Measurements from ENCODE around the gene VILL. TPM values are rescaled to one million over a fixed set of nuclear protein-coding genes. Genes with fewer than 3 reads are reported as not detected.

The VILL gene
- total RNA-seq, 1 donor from 2014 or later = 4.9 TPM

- Mint-ChIP-seq H3K27ac (ENCODE audit: unreplicated experiment) (no peak overlapping the region), H3K36me3 (ENCODE audit: low read depth) (no peaks in the 10 kb centered on the region), H3K9me3 (no peaks in the 10 kb centered on the region), H3K4me1 (no peaks in the 10 kb centered on the region), H3K4me3 (no peak overlapping the region), H3K27me3 (ENCODE audit: low read depth) (no peaks in the 10 kb centered on the region)
- TF ChIP-seq, protein P1, sequence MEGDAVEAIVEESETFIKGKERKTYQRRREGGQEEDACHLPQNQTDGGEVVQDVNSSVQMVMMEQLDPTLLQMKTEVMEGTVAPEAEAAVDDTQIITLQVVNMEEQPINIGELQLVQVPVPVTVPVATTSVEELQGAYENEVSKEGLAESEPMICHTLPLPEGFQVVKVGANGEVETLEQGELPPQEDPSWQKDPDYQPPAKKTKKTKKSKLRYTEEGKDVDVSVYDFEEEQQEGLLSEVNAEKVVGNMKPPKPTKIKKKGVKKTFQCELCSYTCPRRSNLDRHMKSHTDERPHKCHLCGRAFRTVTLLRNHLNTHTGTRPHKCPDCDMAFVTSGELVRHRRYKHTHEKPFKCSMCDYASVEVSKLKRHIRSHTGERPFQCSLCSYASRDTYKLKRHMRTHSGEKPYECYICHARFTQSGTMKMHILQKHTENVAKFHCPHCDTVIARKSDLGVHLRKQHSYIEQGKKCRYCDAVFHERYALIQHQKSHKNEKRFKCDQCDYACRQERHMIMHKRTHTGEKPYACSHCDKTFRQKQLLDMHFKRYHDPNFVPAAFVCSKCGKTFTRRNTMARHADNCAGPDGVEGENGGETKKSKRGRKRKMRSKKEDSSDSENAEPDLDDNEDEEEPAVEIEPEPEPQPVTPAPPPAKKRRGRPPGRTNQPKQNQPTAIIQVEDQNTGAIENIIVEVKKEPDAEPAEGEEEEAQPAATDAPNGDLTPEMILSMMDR (conservative IDR thresholded peaks at IDR 0.05) = no peak
- DNase-seq (ENCODE audit: low read depth, low spot score) = no peak
These were observed 6.5 kb upstream of the VILL start for GRCh38 chr3:37984051-37984450.

DNA sequence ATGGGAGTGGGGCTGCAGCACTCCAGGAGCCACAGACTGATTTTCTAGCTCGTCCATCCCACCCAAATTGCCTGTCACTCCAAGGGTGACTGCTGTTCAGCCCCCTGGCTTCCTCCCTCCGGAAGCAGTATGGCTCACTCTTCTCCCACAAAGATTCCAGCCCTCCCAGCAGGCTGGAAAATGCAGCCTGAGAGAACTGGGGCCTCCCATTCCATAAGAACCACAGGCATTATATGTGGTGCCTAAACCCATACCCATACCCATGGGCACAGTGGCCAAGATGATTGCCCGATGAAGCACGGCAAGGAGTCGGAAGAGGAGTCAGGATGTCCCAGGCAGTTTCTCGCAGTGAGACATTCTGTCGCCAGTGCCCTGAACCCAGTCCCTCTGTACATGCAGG, 6.0 kb upstream of the VILL start:
- H3K36me3 Mint-ChIP-seq (ENCODE audit: low read depth) = no peaks in the 10 kb centered on the region
- no peak overlapping the region for H3K4me3 Mint-ChIP-seq
- H3K9me3 Mint-ChIP-seq = no peaks in the 10 kb centered on the region
- no peaks in the 10 kb centered on the region for H3K27me3 Mint-ChIP-seq (ENCODE audit: low read depth)
- TF ChIP-seq, protein P1 (conservative IDR thresholded peaks at IDR 0.05) = no peak
- no peak for DNase-seq (ENCODE audit: low read depth, low spot score)
- no peaks in the 10 kb centered on the region for H3K4me1 Mint-ChIP-seq
- no peak overlapping the region for H3K27ac Mint-ChIP-seq (ENCODE audit: unreplicated experiment)

- Mint-ChIP-seq H3K27ac (ENCODE audit: unreplicated experiment) (peak overlapping the region; percentile 43), H3K36me3 (ENCODE audit: low read depth) (no peaks in the 10 kb centered on the region), H3K27me3 (ENCODE audit: low read depth) (no peaks in the 10 kb centered on the region), H3K9me3 (no peaks in the 10 kb centered on the region), H3K4me1 (no peaks in the 10 kb centered on the region), H3K4me3 (peak overlapping the region; percentile 61)
- TF ChIP-seq, protein P1 (conservative IDR thresholded peaks at IDR 0.05) = no peak
- DNase-seq (ENCODE audit: low read depth, low spot score) = no peak
These were observed 4.8 kb upstream of the VILL start for GRCh38 chr3:37985637-37986320.

- H3K27me3 Mint-ChIP-seq (ENCODE audit: low read depth) = no peaks in the 10 kb centered on the region
- no peaks in the 10 kb centered on the region for H3K4me1 Mint-ChIP-seq
- H3K4me3 Mint-ChIP-seq = no peak overlapping the region
- DNase-seq (ENCODE audit: low read depth, low spot score) = no peak
- H3K9me3 Mint-ChIP-seq = no peaks in the 10 kb centered on the region
- TF ChIP-seq, protein P1 (conservative IDR thresholded peaks at IDR 0.05) = no peak
- no peak overlapping the region for H3K27ac Mint-ChIP-seq (ENCODE audit: unreplicated experiment)
- no peaks in the 10 kb centered on the region for H3K36me3 Mint-ChIP-seq (ENCODE audit: low read depth)
These were observed 3.9 kb upstream of the VILL start for GRCh38 chr3:37986479-37987314.

GRCh38 chr3:37987315-37987697, 3.3 kb upstream of the VILL start:
- Mint-ChIP-seq H3K9me3 (no peaks in the 10 kb centered on the region), H3K36me3 (ENCODE audit: low read depth) (no peaks in the 10 kb centered on the region), H3K4me1 (no peaks in the 10 kb centered on the region), H3K27me3 (ENCODE audit: low read depth) (peaks cover 3% of the 10 kb centered on the region), H3K27ac (ENCODE audit: unreplicated experiment) (no peak overlapping the region), H3K4me3 (no peak overlapping the region)
- no peak for DNase-seq (ENCODE audit: low read depth, low spot score)
- TF ChIP-seq, protein P1 (conservative IDR thresholded peaks at IDR 0.05) = no peak
